HG03175 (cell line): ENCODE measurements around the gene MBTD1.
"Not testable (repeated sequence)": the region's sequence is repeated elsewhere in the genome, so short reads cannot be mapped to it uniquely, and the experiment has no call there.

Experiments used
- ATAC-seq: cut with Tn5 transposase; IDR thresholded peaks from one replicate; pipeline ENCODE4 v1.9.1; 2021; ENCODE audit warnings: mild to moderate bottlenecking, moderate library complexity; ENCODE audit not compliant: unreplicated experiment

Gene MBTD1

GRCh38 chr17:51191895-51192294 lies 68.0 kb downstream of the MBTD1 start:
- ATAC-seq: no peak

GRCh38 chr17:51189628-51190027 lies 70.2 kb downstream of the MBTD1 start:
- no peak for ATAC-seq

GRCh38 chr17:51189162-51189561 lies 70.7 kb downstream of the MBTD1 start:
- ATAC-seq: no peak

GRCh38 chr17:51188271-51188833 lies 71.5 kb downstream of the MBTD1 start:
- ATAC-seq: no peak

- ATAC-seq: no peak
These were observed 74.0 kb downstream of the MBTD1 start for GRCh38 chr17:51185763-51186332.

GRCh38 chr17:51184124-51184523 lies 75.7 kb downstream of the MBTD1 start:
- no peak for ATAC-seq

GRCh38 chr17:51180486-51180885 lies 79.4 kb downstream of the MBTD1 start:
- no peak for ATAC-seq

- ATAC-seq: not testable (repeated sequence)
These were observed 87.8 kb downstream of the MBTD1 start for GRCh38 chr17:51172030-51172429.

GRCh38 chr17:51170736-51171135 lies 89.1 kb downstream of the MBTD1 start:
- ATAC-seq: no peak

- no peak for ATAC-seq
These were observed 90.5 kb downstream of the MBTD1 start for GRCh38 chr17:51169340-51169739.

- peak; percentile 53 for ATAC-seq
These were observed 92.6 kb downstream of the MBTD1 start for GRCh38 chr17:51166987-51167931.

- ATAC-seq: peak; percentile 90
These were observed 93.5 kb downstream of the MBTD1 start, which contains the start of gene NME2 for GRCh38 chr17:51166198-51166986. Gene NME2, plus strand, starts transcription at chr17:51166411. Its CDS starts 420 bp downstream, at chr17:51166831.

GRCh38 chr17:51165680-51166197 lies 94.1 kb downstream of the MBTD1 start:
- ATAC-seq: peak; percentile 24

- no peak for ATAC-seq
These were observed 94.8 kb downstream of the MBTD1 start for GRCh38 chr17:51164911-51165679.

GRCh38 chr17:51161541-51161940 lies 98.3 kb downstream of the MBTD1 start:
- no peak for ATAC-seq

- ATAC-seq: no peak
These were observed 100.2 kb downstream of the MBTD1 start for GRCh38 chr17:51159604-51160003.

- ATAC-seq: no peak
These were observed 104.4 kb downstream of the MBTD1 start for GRCh38 chr17:51155416-51155815.

GRCh38 chr17:51154176-51154575 lies 105.7 kb downstream of the MBTD1 start:
- no peak for ATAC-seq

- ATAC-seq: peak; percentile 95
These were observed 106.4 kb downstream of the MBTD1 start, which contains the start of gene NME1 for GRCh38 chr17:51153210-51154072. Gene NME1, plus strand, starts transcription at chr17:51153559. Its CDS starts 2,096 bp downstream, at chr17:51155655.
